ENCODE measurements around the gene WDR89. TPM values are rescaled to one million over a fixed set of nuclear protein-coding genes. Genes with fewer than 3 reads are reported as not detected.

The WDR89 gene
- total and polyA plus RNA-seq, 2 donors (not counting 1 experiment from before 2014, with no cell fraction given) = 5.9 to 19.0 TPM

- ATAC-seq (ENCODE audit: low read depth) (no peak), DNase-seq (no peak)
- peaks cover 5 to 6% of the 10 kb centered on the region in 2 donors for H3K4me1 ChIP-seq (ENCODE audit: control insufficient read depth in 2 of 2, insufficient read depth in 2 of 2, low read length in 2 of 2)
- ChIA-PET CTCF (no interaction called here), POLR2A (interaction anchor here (0.7 kb wide), 1 partner anchor 23 kb away, joined by 3 read pairs; no protein-coding TSS in a partner anchor)
- no CpG with 5 or more reads among the region's 2 CpGs for WGBS (ENCODE audit: insufficient coverage)
- H3K36me3 ChIP-seq (replicated peaks in 1 of 2; ENCODE audit: control extremely low read depth in 1 of 2, control insufficient read depth in 1 of 2, extremely low read depth in 1 of 2, insufficient read depth in 2 of 2, low read length in 1 of 2) = no peaks in the 10 kb centered on the region
- H3K27me3 ChIP-seq (replicated peaks in 1 of 4; ENCODE audit: control extremely low read depth in 1 of 4, control insufficient read depth in 3 of 4, insufficient read depth in 4 of 4, low read length in 3 of 4) = no peaks in the 10 kb centered on the region
- H3K9me3 ChIP-seq (ENCODE audit: control extremely low read depth in 1 of 3, control insufficient read depth in 2 of 3, insufficient read depth in 1 of 3, low read length in 2 of 3) = no peaks in the 10 kb centered on the region
- Mint-ChIP-seq H3K27me3 (no peaks in the 10 kb centered on the region), H3K9me3 (ENCODE audit: insufficient read depth) (no peaks in the 10 kb centered on the region), H3K27ac (no peak overlapping the region), H3K4me3 (no peak overlapping the region), H3K4me1 (peaks cover 9% of the 10 kb centered on the region)
- H3K4me3 ChIP-seq (ENCODE audit: control extremely low read depth in 1 of 5, extremely low read depth in 1 of 5, insufficient read depth in 1 of 5, low read depth in 2 of 5, low read length in 4 of 5) = no peak overlapping the region
- no peak overlapping the region for H3K9ac ChIP-seq (ENCODE audit: low read length)
- H4K20me1 ChIP-seq (ENCODE audit: control insufficient read depth, insufficient read depth, low read length, poor library complexity, severe bottlenecking) = no peaks in the 10 kb centered on the region
- intact Hi-C loops (cut with micrococcal nuclease) = no loop called here
- no peaks in the 10 kb centered on the region for H3K79me2 ChIP-seq (ENCODE audit: control insufficient read depth, insufficient read depth, low read length)
- H3K4me2 ChIP-seq (replicated peaks; ENCODE audit: low read depth, low read length, poor library complexity, severe bottlenecking) = no peak overlapping the region
- no peak for TF ChIP-seq EZH2 (IDR thresholded peaks at IDR 0.05; ENCODE audit: borderline replicate concordance, insufficient read depth, low read depth, low read length, poor library complexity, severe bottlenecking)
- no peak for TF ChIP-seq CTCF (IDR thresholded peaks at IDR 0.05)
- H2AFZ ChIP-seq (ENCODE audit: insufficient read depth, low read depth, low read length, poor library complexity, severe bottlenecking) = no peak overlapping the region
- no peak overlapping the region for H3K27ac ChIP-seq (ENCODE audit: low read length in 2 of 2)
These were observed 13.3 kb upstream of the WDR89 start for GRCh38 chr14:63654936-63655335.

GRCh38 chr14:63654346-63654745 lies 12.7 kb upstream of the WDR89 start:
- Histone ChIP-seq H3K4me1 (ENCODE audit: control insufficient read depth in 2 of 2, insufficient read depth in 2 of 2, low read length in 2 of 2) (peaks cover 5 to 6% of the 10 kb centered on the region in 2 donors), H3K4me2 (replicated peaks; ENCODE audit: low read depth, low read length, poor library complexity, severe bottlenecking) (no peak overlapping the region), H2AFZ (ENCODE audit: insufficient read depth, low read depth, low read length, poor library complexity, severe bottlenecking) (no peak overlapping the region), H3K9me3 (ENCODE audit: control extremely low read depth in 1 of 3, control insufficient read depth in 2 of 3, insufficient read depth in 1 of 3, low read length in 2 of 3) (no peaks in the 10 kb centered on the region), H3K79me2 (ENCODE audit: control insufficient read depth, insufficient read depth, low read length) (no peaks in the 10 kb centered on the region), H3K36me3 (replicated peaks in 1 of 2; ENCODE audit: control extremely low read depth in 1 of 2, control insufficient read depth in 1 of 2, extremely low read depth in 1 of 2, insufficient read depth in 2 of 2, low read length in 1 of 2) (no peaks in the 10 kb centered on the region), H3K9ac (ENCODE audit: low read length) (no peak overlapping the region), H4K20me1 (ENCODE audit: control insufficient read depth, insufficient read depth, low read length, poor library complexity, severe bottlenecking) (no peaks in the 10 kb centered on the region), H3K27me3 (replicated peaks in 1 of 4; ENCODE audit: control extremely low read depth in 1 of 4, control insufficient read depth in 3 of 4, insufficient read depth in 4 of 4, low read length in 3 of 4) (no peaks in the 10 kb centered on the region), H3K27ac (ENCODE audit: low read length in 2 of 2) (no peak overlapping the region), H3K4me3 (ENCODE audit: control extremely low read depth in 1 of 5, extremely low read depth in 1 of 5, insufficient read depth in 1 of 5, low read depth in 2 of 5, low read length in 4 of 5) (no peak overlapping the region)
- TF ChIP-seq EZH2 (IDR thresholded peaks at IDR 0.05; ENCODE audit: borderline replicate concordance, insufficient read depth, low read depth, low read length, poor library complexity, severe bottlenecking) (no peak), CTCF (IDR thresholded peaks at IDR 0.05) (no peak)
- ATAC-seq (ENCODE audit: low read depth) = no peak
- no CpG with 5 or more reads among the region's 2 CpGs for whole genome bisulfite sequencing (ENCODE audit: insufficient coverage)
- Mint-ChIP-seq H3K27me3 (no peaks in the 10 kb centered on the region), H3K9me3 (ENCODE audit: insufficient read depth) (no peaks in the 10 kb centered on the region), H3K4me1 (peaks cover 9% of the 10 kb centered on the region), H3K27ac (no peak overlapping the region), H3K4me3 (no peak overlapping the region)
- intact Hi-C loops (cut with micrococcal nuclease) = no loop called here
- POLR2A ChIA-PET = interaction anchor here (0.7 kb wide), 2 partner anchors 24 to 111 kb away, joined by 3 to 8 read pairs; no protein-coding TSS in a partner anchor
- CTCF ChIA-PET = no interaction called here
- no peak for DNase-seq
